GM19351 (cell line): ENCODE data around the gene ZDHHC4.

Experiments used
- ATAC-seq: cut with Tn5 transposase; IDR thresholded peaks from one replicate; pipeline ENCODE4 v1.9.1; 2021; ENCODE audit warnings: mild to moderate bottlenecking, moderate library complexity; ENCODE audit not compliant: unreplicated experiment

Gene ZDHHC4

GRCh38 chr7:6604458-6604857 lies 27.2 kb downstream of the ZDHHC4 start:
- no peak for ATAC-seq

GRCh38 chr7:6606866-6607583 lies 29.8 kb downstream of the ZDHHC4 start:
- no peak for ATAC-seq

GRCh38 chr7:6607651-6608051 lies 30.4 kb downstream of the ZDHHC4 start:
- no peak for ATAC-seq

GRCh38 chr7:6608081-6608480 lies 30.8 kb downstream of the ZDHHC4 start:
- ATAC-seq: no peak

- no peak for ATAC-seq
These were observed 31.5 kb downstream of the ZDHHC4 start for GRCh38 chr7:6608794-6609193.

GRCh38 chr7:6612819-6613218 lies 35.6 kb downstream of the ZDHHC4 start:
- ATAC-seq: no peak

GRCh38 chr7:6613706-6614105 lies 36.5 kb downstream of the ZDHHC4 start:
- ATAC-seq: no peak

- ATAC-seq: no peak
These were observed 37.9 kb downstream of the ZDHHC4 start, which contains the start of gene ZNF853 for GRCh38 chr7:6614953-6615722. Gene ZNF853, plus strand, starts transcription at chr7:6615610. Its CDS starts 565 bp downstream, at chr7:6616175.

GRCh38 chr7:6615723-6616555 lies 38.7 kb downstream of the ZDHHC4 start:
- ATAC-seq: no peak

- ATAC-seq: no peak
These were observed 39.8 kb downstream of the ZDHHC4 start for GRCh38 chr7:6616854-6617643.

- no peak for ATAC-seq
These were observed 41.4 kb downstream of the ZDHHC4 start for GRCh38 chr7:6618621-6619020.

- ATAC-seq: no peak
These were observed 42.7 kb downstream of the ZDHHC4 start for GRCh38 chr7:6619961-6620360.

GRCh38 chr7:6621195-6622133 lies 44.2 kb downstream of the ZDHHC4 start:
- no peak for ATAC-seq

- no peak for ATAC-seq
These were observed 45.0 kb downstream of the ZDHHC4 start for GRCh38 chr7:6622134-6622710.

GRCh38 chr7:6623589-6624245 lies 46.5 kb downstream of the ZDHHC4 start:
- ATAC-seq: peak; percentile 58

GRCh38 chr7:6624246-6624611 lies 47.0 kb downstream of the ZDHHC4 start:
- no peak for ATAC-seq

GRCh38 chr7:6628045-6628444 lies 50.8 kb downstream of the ZDHHC4 start:
- ATAC-seq: no peak

- ATAC-seq: no peak
These were observed 53.0 kb downstream of the ZDHHC4 start for GRCh38 chr7:6630007-6630849.
